Effector CD4-positive, alpha-beta T cell (primary cell): ENCODE data around the gene MYCBPAP.

ENCODE experiments used
- DNase-seq: peaks from one replicate; pipeline ENCODE4 v3.0.0-alpha.2; 2020

MYCBPAP gene

DNA sequence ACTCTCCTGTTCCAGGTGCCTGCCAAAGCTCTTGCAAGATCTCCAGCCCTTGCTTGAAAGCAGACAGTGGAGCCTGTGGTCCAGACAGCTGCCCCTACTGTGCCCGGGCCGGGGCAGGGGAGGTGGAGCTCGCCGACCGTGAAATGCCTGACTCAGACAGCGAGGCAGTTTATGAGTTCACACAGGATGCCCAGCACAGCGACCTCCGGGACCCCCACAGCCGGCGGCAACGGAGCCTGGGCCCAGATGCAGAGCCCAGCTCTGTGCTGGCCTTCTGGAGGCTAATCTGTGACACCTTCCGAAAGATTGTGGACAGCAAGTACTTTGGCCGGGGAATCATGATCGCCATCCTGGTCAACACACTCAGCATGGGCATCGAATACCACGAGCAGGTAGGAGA, 69.9 kb downstream of the MYCBPAP start:
- DNase-seq, result no peak

DNA sequence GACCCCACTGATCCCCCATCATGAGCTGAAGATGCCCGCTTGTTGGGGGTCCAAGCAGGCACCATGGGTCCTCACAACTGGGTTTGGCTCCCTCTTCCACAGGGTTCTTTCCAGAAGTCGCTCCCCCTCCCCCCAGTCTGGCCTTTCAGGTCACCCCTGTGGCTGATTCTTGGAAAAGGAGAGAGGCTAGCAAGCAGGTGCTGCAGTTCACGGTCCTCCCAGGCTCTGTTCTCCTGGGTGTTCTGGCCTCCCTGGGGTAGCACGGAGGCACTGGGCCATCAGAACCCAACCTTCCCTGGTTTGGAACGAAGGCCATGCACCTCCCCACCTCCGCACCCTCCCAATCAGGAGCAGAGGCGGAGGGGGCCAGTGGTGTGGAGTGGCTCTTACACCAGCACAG, 71.2 kb downstream of the MYCBPAP start:
- no peak for DNase-seq

DNA sequence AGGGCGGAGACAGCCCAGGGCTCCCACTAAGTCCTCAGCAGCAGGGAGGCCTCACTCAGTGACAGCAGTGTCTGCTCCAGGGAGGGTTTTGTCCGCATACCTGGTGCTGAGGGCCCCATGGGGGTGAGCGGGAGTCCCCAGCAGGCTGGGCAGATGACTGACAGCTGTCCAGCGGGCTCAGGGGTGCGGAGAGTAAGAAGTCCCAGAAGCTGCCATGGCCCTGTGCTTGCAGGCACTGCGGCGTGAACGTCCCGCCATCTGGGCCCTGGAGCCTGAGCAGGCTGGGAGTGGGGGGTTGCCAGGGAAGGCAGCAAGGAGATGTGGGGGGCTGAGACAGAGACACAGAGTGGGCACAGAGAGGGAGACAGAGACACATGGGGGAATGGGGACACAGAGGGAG, 72.4 kb downstream of the MYCBPAP start:
- no peak for DNase-seq
